ENCODE measurements around the gene LSAMP. TPM values are rescaled to one million over a fixed set of nuclear protein-coding genes. Genes with fewer than 3 reads are reported as not detected.

Gene LSAMP
- total RNA-seq, 1 experiment from 2014 or later, result 5.7 TPM

DNA sequence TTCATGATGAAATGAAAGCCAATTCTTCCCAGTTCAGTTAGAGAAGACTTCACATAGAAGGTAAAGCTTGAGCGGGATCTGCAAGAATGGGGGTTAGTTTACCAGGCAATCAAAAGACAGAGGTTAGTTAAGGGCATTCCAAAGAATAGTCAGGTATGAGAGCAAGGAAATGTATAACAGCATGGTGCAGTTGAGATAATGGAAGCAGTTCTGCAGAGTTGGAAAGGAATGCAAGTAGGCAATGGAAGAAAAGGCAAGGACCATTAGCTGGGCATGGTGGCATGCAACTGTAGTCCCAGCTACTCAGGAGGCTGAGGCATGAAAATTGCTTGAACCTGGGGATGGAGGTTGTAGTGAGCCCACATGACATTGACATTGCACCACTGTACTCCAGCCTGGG is 55.0 kb downstream of the LSAMP start:
- CTCF ChIA-PET, result interaction anchor here (1.4 kb wide), 1 partner anchor 225 kb away, joined by 5 read pairs; no protein-coding TSS in a partner anchor
- Mint-ChIP-seq H3K27me3 (ENCODE audit: low read depth) (no peaks in the 10 kb centered on the region), H3K4me1 (peaks cover 30% of the 10 kb centered on the region), H3K4me3 (no peak overlapping the region), H3K36me3 (no peaks in the 10 kb centered on the region; the same call in 1 of the 2 replicates), H3K27ac (no peak overlapping the region), H3K9me3 (0 out of 2 replicates have a peak, but pooled peaks cover 3% of the 10 kb centered on the region)
- POLR2A ChIA-PET, result no interaction called here
- DNase-seq (ENCODE audit: low spot score) (no peak), ATAC-seq (peak; percentile 86)
- TF ChIP-seq, protein P1, sequence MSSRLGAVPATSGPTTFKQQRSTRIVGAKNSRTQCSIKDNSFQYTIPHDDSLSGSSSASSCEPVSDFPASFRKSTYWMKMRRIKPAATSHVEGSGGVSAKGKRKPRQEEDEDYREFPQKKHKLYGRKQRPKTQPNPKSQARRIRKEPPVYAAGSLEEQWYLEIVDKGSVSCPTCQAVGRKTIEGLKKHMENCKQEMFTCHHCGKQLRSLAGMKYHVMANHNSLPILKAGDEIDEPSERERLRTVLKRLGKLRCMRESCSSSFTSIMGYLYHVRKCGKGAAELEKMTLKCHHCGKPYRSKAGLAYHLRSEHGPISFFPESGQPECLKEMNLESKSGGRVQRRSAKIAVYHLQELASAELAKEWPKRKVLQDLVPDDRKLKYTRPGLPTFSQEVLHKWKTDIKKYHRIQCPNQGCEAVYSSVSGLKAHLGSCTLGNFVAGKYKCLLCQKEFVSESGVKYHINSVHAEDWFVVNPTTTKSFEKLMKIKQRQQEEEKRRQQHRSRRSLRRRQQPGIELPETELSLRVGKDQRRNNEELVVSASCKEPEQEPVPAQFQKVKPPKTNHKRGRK (CRISPR knock-in tag; IDR thresholded peaks at IDR 0.05; ENCODE audit: borderline replicate concordance), result no peak
- TF ChIP-seq CBFB (CRISPR knock-in tag; IDR thresholded peaks at IDR 0.05; ENCODE audit: low read depth) (no peak), GABPB1 (CRISPR knock-in tag; IDR thresholded peaks at IDR 0.05) (no peak), ZNF121 (CRISPR knock-in tag; IDR thresholded peaks at IDR 0.05) (peak; percentile 79), SP1 (CRISPR knock-in tag; conservative IDR thresholded peaks at IDR 0.05) (0 out of 2 replicates have a peak, but pooled peaks have one; percentile 27)
- TF ChIP-seq, protein P2, sequence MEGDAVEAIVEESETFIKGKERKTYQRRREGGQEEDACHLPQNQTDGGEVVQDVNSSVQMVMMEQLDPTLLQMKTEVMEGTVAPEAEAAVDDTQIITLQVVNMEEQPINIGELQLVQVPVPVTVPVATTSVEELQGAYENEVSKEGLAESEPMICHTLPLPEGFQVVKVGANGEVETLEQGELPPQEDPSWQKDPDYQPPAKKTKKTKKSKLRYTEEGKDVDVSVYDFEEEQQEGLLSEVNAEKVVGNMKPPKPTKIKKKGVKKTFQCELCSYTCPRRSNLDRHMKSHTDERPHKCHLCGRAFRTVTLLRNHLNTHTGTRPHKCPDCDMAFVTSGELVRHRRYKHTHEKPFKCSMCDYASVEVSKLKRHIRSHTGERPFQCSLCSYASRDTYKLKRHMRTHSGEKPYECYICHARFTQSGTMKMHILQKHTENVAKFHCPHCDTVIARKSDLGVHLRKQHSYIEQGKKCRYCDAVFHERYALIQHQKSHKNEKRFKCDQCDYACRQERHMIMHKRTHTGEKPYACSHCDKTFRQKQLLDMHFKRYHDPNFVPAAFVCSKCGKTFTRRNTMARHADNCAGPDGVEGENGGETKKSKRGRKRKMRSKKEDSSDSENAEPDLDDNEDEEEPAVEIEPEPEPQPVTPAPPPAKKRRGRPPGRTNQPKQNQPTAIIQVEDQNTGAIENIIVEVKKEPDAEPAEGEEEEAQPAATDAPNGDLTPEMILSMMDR (IDR thresholded peaks at IDR 0.05), result no peak
- TF ChIP-seq, protein P3, sequence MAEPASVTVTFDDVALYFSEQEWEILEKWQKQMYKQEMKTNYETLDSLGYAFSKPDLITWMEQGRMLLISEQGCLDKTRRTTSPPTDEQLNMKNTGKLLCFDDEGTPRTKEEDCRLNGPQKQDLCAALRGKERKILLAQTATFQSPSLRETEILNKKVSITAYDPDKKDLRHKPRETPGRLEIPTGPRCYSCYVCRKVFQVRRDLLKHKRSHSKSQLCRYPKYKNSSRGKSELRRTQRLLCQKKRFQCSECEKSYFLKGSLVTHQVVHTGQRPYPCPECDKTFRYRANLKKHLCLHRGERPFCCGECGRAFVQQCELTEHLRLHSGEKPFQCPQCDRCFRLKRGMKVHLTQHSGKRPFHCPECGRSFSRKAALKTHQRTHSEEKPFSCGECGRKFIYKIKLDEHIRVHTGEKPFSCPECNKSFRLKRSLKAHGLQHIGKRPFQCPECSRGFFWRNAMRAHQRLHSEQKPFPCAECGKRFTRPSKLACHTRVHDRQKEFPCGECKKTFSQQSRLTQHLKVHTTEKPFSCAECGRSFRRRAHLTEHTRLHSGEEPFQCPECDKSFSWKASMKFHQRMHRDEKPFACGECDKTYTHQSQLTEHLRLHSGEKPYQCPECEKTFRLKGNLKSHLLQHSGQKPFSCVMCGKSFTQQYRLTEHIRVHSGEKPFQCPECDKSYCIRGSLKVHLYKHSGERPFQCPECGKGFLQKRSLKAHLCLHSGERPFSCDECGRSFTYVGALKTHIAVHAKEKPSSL (CRISPR knock-in tag; conservative IDR thresholded peaks at IDR 0.05), result no peak
- TF ChIP-seq, protein P4, sequence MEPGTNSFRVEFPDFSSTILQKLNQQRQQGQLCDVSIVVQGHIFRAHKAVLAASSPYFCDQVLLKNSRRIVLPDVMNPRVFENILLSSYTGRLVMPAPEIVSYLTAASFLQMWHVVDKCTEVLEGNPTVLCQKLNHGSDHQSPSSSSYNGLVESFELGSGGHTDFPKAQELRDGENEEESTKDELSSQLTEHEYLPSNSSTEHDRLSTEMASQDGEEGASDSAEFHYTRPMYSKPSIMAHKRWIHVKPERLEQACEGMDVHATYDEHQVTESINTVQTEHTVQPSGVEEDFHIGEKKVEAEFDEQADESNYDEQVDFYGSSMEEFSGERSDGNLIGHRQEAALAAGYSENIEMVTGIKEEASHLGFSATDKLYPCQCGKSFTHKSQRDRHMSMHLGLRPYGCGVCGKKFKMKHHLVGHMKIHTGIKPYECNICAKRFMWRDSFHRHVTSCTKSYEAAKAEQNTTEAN (CRISPR knock-in tag; IDR thresholded peaks at IDR 0.05), result 0 out of 2 replicates have a peak, but pooled peaks have one; percentile 22

DNA sequence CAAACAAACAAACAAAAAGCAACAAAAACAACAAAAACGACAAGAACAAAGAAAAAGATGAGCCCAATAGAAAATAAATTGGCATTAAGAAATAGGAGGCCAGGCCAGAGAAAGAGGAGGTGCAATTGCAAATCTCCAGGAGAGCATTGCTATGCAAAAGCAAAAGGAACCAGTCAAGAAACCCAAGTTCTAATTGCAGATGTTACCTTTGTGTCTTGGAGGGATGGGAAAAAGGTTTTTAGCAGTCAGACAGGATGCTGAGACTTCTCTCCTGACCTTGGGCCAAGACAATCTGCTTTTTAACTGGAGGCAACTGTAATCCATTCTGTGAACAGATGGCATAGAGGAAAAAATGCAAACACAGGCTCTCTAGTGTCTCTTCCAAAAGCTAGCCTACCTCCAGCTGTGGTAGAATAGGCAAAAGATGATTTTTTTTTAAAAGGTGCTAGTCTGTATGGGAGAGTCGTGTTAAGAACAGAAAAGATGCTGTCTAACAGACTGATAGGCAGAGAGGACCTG is 56.4 kb downstream of the LSAMP start:
- no peaks in the 10 kb centered on the region; the same call in 1 of the 2 replicates for H3K36me3 Mint-ChIP-seq
- no peaks in the 10 kb centered on the region for H3K27me3 Mint-ChIP-seq (ENCODE audit: low read depth)
- ChIA-PET POLR2A (no interaction called here), CTCF (no interaction called here)
- H3K27ac Mint-ChIP-seq, result peak overlapping the region; percentile 71
- ATAC-seq, result peak; percentile 18
- H3K4me3 Mint-ChIP-seq, result peak overlapping the region; percentile 13; the same call in 1 of the 2 replicates
- H3K9me3 Mint-ChIP-seq, result 0 out of 2 replicates have a peak, but pooled peaks cover 3% of the 10 kb centered on the region
- no peak for DNase-seq (ENCODE audit: low spot score)
- peaks cover 33% of the 10 kb centered on the region for H3K4me1 Mint-ChIP-seq
- TF ChIP-seq, protein P5, sequence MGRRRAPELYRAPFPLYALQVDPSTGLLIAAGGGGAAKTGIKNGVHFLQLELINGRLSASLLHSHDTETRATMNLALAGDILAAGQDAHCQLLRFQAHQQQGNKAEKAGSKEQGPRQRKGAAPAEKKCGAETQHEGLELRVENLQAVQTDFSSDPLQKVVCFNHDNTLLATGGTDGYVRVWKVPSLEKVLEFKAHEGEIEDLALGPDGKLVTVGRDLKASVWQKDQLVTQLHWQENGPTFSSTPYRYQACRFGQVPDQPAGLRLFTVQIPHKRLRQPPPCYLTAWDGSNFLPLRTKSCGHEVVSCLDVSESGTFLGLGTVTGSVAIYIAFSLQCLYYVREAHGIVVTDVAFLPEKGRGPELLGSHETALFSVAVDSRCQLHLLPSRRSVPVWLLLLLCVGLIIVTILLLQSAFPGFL (CRISPR knock-in tag; IDR thresholded peaks at IDR 0.05; ENCODE audit: borderline replicate concordance), result no peak
- TF ChIP-seq OVOL2 (CRISPR knock-in tag; IDR thresholded peaks at IDR 0.05; ENCODE audit: borderline replicate concordance) (no peak), JUN (CRISPR knock-in tag; IDR thresholded peaks at IDR 0.05) (no peak), NFYB (CRISPR knock-in tag; conservative IDR thresholded peaks at IDR 0.05; ENCODE audit: low read depth) (no peak)
- TF ChIP-seq, protein P1 (CRISPR knock-in tag; IDR thresholded peaks at IDR 0.05; ENCODE audit: borderline replicate concordance), result no peak
- TF ChIP-seq, protein P6, sequence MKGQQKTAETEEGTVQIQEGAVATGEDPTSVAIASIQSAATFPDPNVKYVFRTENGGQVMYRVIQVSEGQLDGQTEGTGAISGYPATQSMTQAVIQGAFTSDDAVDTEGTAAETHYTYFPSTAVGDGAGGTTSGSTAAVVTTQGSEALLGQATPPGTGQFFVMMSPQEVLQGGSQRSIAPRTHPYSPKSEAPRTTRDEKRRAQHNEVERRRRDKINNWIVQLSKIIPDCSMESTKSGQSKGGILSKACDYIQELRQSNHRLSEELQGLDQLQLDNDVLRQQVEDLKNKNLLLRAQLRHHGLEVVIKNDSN (CRISPR knock-in tag; IDR thresholded peaks at IDR 0.05), result no peak
- TF ChIP-seq, protein P7, sequence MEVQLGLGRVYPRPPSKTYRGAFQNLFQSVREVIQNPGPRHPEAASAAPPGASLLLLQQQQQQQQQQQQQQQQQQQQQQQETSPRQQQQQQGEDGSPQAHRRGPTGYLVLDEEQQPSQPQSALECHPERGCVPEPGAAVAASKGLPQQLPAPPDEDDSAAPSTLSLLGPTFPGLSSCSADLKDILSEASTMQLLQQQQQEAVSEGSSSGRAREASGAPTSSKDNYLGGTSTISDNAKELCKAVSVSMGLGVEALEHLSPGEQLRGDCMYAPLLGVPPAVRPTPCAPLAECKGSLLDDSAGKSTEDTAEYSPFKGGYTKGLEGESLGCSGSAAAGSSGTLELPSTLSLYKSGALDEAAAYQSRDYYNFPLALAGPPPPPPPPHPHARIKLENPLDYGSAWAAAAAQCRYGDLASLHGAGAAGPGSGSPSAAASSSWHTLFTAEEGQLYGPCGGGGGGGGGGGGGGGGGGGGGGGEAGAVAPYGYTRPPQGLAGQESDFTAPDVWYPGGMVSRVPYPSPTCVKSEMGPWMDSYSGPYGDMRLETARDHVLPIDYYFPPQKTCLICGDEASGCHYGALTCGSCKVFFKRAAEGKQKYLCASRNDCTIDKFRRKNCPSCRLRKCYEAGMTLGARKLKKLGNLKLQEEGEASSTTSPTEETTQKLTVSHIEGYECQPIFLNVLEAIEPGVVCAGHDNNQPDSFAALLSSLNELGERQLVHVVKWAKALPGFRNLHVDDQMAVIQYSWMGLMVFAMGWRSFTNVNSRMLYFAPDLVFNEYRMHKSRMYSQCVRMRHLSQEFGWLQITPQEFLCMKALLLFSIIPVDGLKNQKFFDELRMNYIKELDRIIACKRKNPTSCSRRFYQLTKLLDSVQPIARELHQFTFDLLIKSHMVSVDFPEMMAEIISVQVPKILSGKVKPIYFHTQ (CRISPR knock-in tag; IDR thresholded peaks at IDR 0.05), result no peak
